SIG-M5 (cell line): ENCODE data around the gene CRTC1.

Experiments used
- DNase-seq: peaks from one replicate; lab custom pipeline; 2025; lab: John Stamatoyannopoulos, UW

CRTC1 gene

GRCh38 chr19:18651733-18652132 is 31.7 kb upstream of the CRTC1 start:
- DNase-seq = no peak

GRCh38 chr19:18653853-18654252 is 29.6 kb upstream of the CRTC1 start:
- DNase-seq = no peak

DNA sequence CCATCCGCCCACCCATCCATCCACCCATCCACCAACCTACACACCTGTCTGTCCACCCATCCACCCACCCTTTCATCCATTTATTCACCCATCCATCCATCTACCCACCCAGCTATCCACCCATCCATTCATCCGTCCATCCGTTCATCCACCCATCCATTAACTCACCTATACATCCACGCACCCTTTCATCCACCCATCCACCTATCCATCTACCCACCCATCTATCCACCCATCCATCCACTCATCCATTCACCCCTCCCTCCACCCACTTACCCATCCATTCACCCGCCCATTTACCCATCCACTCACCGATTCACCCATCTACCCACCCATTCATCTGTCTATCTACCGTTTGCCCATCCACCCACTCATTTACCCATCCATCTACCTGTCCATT is 29.0 kb upstream of the CRTC1 start:
- no peak for DNase-seq

GRCh38 chr19:18655173-18655844 is 28.2 kb upstream of the CRTC1 start:
- no peak for DNase-seq

GRCh38 chr19:18656337-18657086 is 27.0 kb upstream of the CRTC1 start:
- no peak for DNase-seq

- no peak for DNase-seq
These were observed 25.7 kb upstream of the CRTC1 start for GRCh38 chr19:18657590-18658365.

DNA sequence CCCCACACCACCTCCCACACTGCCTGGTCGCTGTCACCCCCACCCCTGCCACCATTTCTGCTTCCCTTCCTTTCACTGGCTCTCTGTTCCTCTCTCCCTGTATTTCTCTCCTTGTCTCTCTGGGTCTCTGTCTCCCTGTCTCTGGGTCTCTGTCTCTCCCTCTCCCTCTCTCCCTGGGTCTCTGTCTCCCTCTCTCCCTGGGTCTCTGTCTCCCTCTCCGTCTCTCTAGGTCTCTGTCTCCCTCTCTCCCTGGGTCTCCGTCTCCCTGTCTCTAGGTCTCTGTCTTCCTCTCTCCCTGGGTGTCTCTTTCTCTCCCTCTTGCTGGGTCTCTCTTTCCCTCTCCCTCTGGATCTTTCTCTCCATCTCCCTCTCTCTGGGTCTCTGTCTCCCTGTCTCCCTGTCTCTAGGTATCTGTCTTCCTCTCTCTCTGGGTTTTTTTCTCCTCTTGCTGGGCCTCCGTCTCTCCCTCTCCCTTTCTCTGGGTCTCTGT is 25.1 kb upstream of the CRTC1 start:
- DNase-seq = no peak

GRCh38 chr19:18659281-18660050 is 24.0 kb upstream of the CRTC1 start:
- no peak for DNase-seq

DNA sequence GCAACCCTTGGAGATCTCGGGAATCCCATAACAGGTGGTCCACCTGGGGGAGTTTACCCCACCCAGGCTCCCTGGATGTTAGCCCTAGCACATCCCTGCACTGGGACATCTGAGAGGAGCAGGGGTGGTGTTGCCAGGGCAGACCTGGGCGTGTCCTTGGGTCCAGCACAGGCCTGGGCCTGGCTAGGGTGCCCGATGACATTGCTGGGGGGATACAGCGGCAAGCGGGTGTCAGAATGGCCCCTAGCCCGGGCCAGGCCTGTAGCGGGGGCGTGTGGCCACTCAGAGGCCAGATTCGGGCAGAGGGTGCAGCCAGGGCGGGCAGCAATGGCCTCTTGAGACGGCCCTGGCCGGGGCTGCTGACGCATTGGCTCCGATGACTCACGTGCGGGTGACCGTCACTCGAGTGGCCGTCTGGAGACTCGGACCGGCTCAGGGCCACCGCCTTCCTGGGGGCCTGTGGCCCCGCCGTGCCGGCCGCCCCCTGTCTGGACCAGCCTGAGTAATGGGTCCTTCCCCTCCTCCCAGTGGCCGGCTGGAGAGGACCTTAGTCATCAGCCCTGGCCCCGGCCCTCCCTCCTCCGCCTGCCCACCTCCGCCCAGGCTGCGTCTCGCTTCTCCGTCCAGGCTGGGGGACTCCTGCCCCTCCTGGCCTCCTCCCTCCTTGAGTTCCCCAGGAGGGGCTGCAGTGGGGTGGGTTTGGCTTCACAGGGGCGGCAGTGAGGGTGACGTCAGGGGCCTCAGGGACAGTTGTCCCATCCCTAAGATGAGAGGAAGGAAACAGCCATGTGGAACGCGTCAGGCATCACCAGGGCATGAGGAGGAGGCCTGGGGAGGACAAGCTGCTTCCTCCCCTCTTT is 23.2 kb upstream of the CRTC1 start:
- no peak for DNase-seq

DNA sequence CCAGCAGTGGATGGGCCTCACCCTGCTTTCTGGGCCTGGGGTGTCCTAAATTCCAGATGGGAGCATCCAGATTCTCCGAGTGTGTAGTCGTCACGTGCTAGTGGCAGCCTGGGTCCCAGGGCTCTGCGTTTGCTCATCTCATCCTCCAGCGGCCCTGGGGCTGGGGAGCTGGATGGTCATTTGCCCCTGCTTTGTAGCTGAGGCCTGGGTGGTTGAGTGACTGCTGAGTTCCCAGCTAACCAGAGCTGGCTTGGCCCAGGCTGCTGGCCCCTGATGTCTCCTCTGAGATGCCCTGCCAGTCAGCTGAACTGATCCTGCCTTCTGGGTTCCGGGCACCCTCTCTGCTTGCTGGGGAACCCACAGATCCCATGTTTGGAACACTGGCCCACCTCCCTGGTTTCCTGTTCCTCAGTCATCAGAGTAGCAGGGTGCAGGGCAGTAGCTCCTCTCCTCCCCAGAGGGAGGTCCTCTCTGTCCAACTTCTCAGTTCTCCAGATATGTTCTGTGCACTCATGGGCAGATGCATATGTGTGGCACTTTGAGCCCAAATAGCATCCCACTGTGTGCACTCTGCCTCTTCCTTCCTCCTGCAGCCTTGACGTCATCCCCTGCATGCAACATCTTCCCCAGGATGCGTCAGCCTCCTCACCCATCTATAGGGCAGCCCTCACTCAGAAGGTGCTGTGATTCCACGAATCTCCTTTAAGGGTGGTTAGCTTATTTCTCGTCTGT is 22.4 kb upstream of the CRTC1 start:
- DNase-seq = no peak

- no peak for DNase-seq
These were observed 20.3 kb upstream of the CRTC1 start for GRCh38 chr19:18662972-18663732.

DNA sequence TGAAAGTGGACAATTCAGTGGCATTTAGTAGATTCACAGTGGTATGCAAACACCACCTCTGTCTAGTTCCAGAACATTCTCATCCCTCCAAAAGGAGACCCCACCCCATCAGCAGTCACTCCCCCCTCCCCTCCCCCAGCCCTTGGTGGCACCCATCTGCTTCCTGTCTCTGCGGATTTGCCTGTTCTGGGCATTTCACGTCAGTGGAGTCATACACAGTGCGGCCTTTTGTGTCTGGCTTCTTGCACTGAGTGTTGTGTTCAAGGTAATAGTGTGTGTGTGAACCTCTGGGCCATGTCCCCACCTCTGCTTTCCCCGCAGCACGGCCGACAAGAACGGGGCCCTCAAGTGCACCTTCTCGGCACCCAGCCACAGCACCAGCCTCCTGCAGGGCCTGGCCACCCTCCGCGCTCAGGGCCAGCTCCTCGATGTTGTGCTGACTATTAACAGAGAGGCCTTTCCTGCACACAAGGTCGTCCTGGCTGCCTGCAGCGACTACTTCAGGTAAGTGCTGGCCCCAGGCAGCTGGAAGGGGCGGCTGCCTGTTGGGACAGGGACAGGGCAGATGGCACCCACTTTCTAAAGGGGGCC is 19.4 kb upstream of the CRTC1 start:
- DNase-seq = no peak

DNA sequence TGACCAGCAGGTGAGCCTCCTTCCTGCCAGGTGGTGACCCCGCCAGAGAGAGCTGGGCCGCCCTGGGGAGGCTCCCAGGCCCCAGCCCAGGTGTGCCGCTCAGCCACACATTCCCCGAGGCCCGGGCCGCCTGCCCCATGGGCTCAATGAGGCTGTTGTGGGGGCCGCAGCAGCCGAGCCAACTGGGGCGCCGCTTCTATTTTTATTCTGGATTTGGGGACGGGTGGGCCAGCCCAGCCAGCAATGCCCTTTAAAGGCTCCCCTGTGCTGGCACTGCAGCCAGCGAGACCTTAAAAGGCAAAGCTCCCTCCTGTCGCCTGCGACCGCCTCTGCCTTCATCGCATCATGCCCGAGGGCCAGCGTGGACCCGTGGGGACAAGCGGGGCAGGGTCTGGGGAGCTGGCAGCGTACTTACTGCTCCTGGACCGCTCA is 17.7 kb upstream of the CRTC1 start:
- no peak for DNase-seq

DNA sequence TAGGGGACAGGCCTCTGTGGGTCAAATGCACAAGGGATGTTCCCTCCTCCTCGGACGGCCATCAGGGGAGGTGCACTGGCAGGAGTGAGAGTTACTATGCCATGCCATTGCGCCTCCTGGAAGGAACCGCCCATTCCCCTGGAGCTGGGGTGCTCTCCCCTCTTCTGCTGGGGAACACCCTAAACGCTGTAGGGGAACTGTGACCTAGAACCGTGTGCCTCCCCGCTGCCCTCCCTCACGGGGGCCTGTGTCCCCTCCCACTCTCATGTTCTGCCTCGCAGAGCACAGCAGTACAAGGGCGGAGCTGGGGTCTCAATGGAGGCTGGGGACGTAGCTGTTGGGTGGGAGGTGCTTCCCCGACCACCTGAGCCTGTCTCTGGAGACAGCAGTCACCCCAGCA is 17.2 kb upstream of the CRTC1 start:
- no peak for DNase-seq

GRCh38 chr19:18666784-18667183 is 16.7 kb upstream of the CRTC1 start:
- DNase-seq = no peak

GRCh38 chr19:18667531-18668251 is 15.8 kb upstream of the CRTC1 start:
- DNase-seq = no peak

GRCh38 chr19:18668252-18668631 is 15.2 kb upstream of the CRTC1 start:
- DNase-seq = no peak

DNA sequence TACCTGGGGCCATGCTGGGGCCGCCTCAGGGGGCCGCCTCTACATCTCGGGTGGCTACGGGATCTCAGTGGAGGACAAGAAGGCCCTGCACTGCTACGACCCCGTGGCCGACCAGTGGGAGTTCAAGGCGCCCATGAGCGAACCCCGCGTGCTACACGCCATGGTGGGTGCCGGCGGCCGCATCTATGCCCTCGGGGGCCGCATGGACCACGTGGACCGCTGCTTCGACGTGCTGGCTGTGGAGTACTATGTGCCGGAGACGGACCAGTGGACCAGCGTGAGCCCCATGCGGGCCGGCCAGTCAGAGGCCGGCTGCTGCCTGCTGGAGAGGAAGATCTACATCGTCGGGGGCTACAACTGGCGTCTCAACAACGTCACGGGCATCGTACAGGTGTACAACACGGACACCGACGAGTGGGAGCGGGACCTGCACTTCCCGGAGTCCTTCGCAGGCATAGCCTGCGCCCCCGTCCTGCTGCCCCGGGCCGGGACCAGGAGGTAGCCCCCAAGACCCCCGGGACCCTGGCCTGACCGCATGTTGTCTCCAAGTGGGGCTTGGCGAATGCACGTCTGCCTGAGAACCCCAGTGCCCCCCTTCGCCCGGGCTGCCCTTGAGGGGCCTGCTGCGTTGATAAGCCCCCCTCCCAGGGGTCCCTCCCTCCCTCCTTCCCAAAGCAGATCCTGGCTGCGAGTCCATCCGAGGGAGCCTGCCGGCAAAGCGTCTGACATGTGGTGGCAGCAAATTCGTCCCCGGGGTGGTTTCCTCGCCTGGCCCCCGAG is 14.5 kb upstream of the CRTC1 start:
- DNase-seq = no peak
